GM12878 (cell line): ENCODE data around the gene MOK. TPM values are rescaled to one million over a fixed set of nuclear protein-coding genes. Genes with fewer than 3 reads are reported as not detected.

Experiments
- ATAC-seq: fragments of 200-7000 bp; cut with Tn5 transposase; 3 replicates; pipeline ENCODE4 v1.9.1; 2020; ENCODE audit warnings: mild to moderate bottlenecking, moderate library complexity
- BruUV-seq: library from RNA; stranded (reverse); fragments of 400-500 nt; replicated peaks from 2 replicates; lab custom pipeline; 2021; lab: Mats Ljungman, UMichigan
- CTCF ChIA-PET: fragments of 300-600 bp; sonication (Branson Sonifier 250); formaldehyde crosslinking; extraction: SDS; loops from one replicate; lab custom pipeline; 2021; ENCODE audit warnings: inconsistent platforms; lab: Yijun Ruan, JAX
- POLR2A ChIA-PET: fragments of 350-600 bp; formaldehyde crosslinking; extraction: SDS; loops from one replicate; lab custom pipeline; 2021; ENCODE audit warnings: inconsistent platforms; lab: Charles Lee
- RAD21 ChIA-PET: fragments of 300-600 bp; sonication (Branson Sonifier 250); formaldehyde crosslinking; loops from one replicate; lab custom pipeline; 2023; ENCODE audit warnings: antibody characterized with exemption; ENCODE audit not compliant: unreplicated experiment; lab: Charles Lee
- SMC1A ChIA-PET: fragments of 300-600 bp; sonication (Branson Sonifier 250); formaldehyde crosslinking; loops from one replicate; lab custom pipeline; 2023; ENCODE audit not compliant: unreplicated experiment, uncharacterized antibody; lab: Charles Lee
- DNase-seq: peaks from one replicate; pipeline ENCODE4 v3.0.0-alpha.2; 2011; ENCODE audit warnings: low read depth, low spot score
- FAIRE-seq: peaks from 3 replicates; lab custom pipeline; 2011; peaks lifted over from hg19 to GRCh38; lab: Jason Lieb, UNC
- H2AFZ ChIP-seq: 2 replicates; pipeline ENCODE4 v1.6.0; 2011; ENCODE audit warnings: low read depth, low read length, control low read depth; ENCODE audit not compliant: control insufficient read depth
- H3K27ac ChIP-seq: 2 replicates; pipeline ENCODE4 v1.5.1; 2011; ENCODE audit warnings: control low read depth; ENCODE audit not compliant: control insufficient read depth, insufficient read depth
- H3K27me3 ChIP-seq, 2 experiments: replicated peaks in 1 of 2; 2 replicates each; pipeline versions ENCODE4 v1.6.0 to v1.6.1; 2011; ENCODE audit warnings: low read length in 1 of 2; ENCODE audit not compliant: control insufficient read depth in 2 of 2, insufficient read depth in 2 of 2
- H3K36me3 ChIP-seq, 2 experiments: 2 replicates each; pipeline ENCODE4 v1.5.1; 2011; ENCODE audit warnings: low read length in 1 of 2; ENCODE audit not compliant: control insufficient read depth in 2 of 2, insufficient read depth in 2 of 2
- H3K4me1 ChIP-seq: 2 replicates; pipeline ENCODE4 v1.6.1; 2011; ENCODE audit warnings: mild to moderate bottlenecking, low read length, moderate library complexity, mixed read lengths; ENCODE audit not compliant: control insufficient read depth, insufficient read depth
- H3K4me2 ChIP-seq: 2 replicates; pipeline ENCODE4 v1.6.0; 2011; ENCODE audit warnings: control low read depth; ENCODE audit not compliant: control insufficient read depth, insufficient read depth
- H3K4me3 ChIP-seq: fragments of 200-600 bp; sonication (generic); 2 replicates; pipeline ENCODE4 v1.5.1; 2016
- H3K79me2 ChIP-seq: 2 replicates; pipeline ENCODE4 v1.6.0; 2011; ENCODE audit warnings: low read length; ENCODE audit not compliant: control insufficient read depth, insufficient read depth
- H3K9ac ChIP-seq: 2 replicates; pipeline ENCODE4 v1.8.0; 2011; ENCODE audit warnings: low read length, control low read depth, mixed read lengths; ENCODE audit not compliant: control insufficient read depth, insufficient read depth
- H3K9me3 ChIP-seq: replicated peaks from 3 replicates; pipeline ENCODE4 v1.5.1; 2011; ENCODE audit warnings: mild to moderate bottlenecking, low read length; ENCODE audit not compliant: control insufficient read depth, insufficient read depth
- H4K20me1 ChIP-seq: 2 replicates; pipeline ENCODE4 v1.6.0; 2011; ENCODE audit not compliant: control insufficient read depth, insufficient read depth
- CBX3 ChIP-seq: fragments of 200-600 bp; sonication (generic); IDR thresholded peaks from 2 replicates; pipeline ENCODE4 v1.6.1; 2016; ENCODE audit warnings: low read depth, borderline replicate concordance
- CBX5 ChIP-seq: sonication (generic); IDR thresholded peaks from 2 replicates; pipeline ENCODE4 v1.6.1; 2016; ENCODE audit warnings: low read depth, moderate library complexity, mild to moderate bottlenecking, inconsistent platforms
- CREB1 ChIP-seq: IDR thresholded peaks from 2 replicates; pipeline ENCODE4 v1.6.1; 2012; ENCODE audit warnings: low read depth, mild to moderate bottlenecking, inconsistent platforms
- FOS ChIP-seq: IDR thresholded peaks from 3 replicates; pipeline ENCODE4 v1.6.1; 2011; ENCODE audit warnings: borderline replicate concordance; ENCODE audit not compliant: insufficient read length; ENCODE audit errors: extremely low read depth
- GABPA ChIP-seq: IDR thresholded peaks from 2 replicates; pipeline ENCODE4 v1.6.1; 2014; ENCODE audit warnings: antibody characterized with exemption, low read depth, mild to moderate bottlenecking, inconsistent platforms
- HDGF ChIP-seq: fragments of 450-650 bp; IDR thresholded peaks from 2 replicates; pipeline ENCODE4 v1.6.1; 2016; ENCODE audit warnings: antibody characterized with exemption
- MYB ChIP-seq: fragments of 150-350 bp; IDR thresholded peaks from 2 replicates; pipeline ENCODE4 v1.6.1; 2014; ENCODE audit warnings: mild to moderate bottlenecking, low read depth, low read length, borderline replicate concordance
- PAX5 ChIP-seq: IDR thresholded peaks from 2 replicates; pipeline ENCODE4 v1.6.1; 2011; ENCODE audit warnings: low read depth, low read length, borderline replicate concordance
- SMAD5 ChIP-seq: IDR thresholded peaks from 2 replicates; pipeline ENCODE4 v1.6.1; 2016; ENCODE audit warnings: antibody characterized with exemption, low read depth
- YBX1 ChIP-seq: fragments of 450-650 bp; IDR thresholded peaks from 2 replicates; pipeline ENCODE4 v1.6.1; 2016; ENCODE audit warnings: antibody characterized with exemption
- ZZZ3 ChIP-seq: IDR thresholded peaks from 2 replicates; pipeline ENCODE4 v1.6.1; 2011; ENCODE audit warnings: low read depth; ENCODE audit not compliant: control insufficient read depth, insufficient read length
- WGBS: methylation state at CpG from one replicate; pipeline ENCODE4 v1.1.6; 2016; ENCODE audit warnings: low lambda C conversion rate; ENCODE audit not compliant: insufficient replicate concordance, insufficient coverage; ENCODE audit errors: missing lambda C conversion rate; 5-methylcytosine and 5-hydroxymethylcytosine counted together
- in situ Hi-C: fragments of 300-500 bp; cut with MboI; formaldehyde crosslinking; loops from 9 replicates; pipeline ENCODE4 v1.14.3; 2018; ENCODE audit warnings: mixed read lengths
- intact Hi-C: fragments of 100-400 bp; cut with micrococcal nuclease; formaldehyde crosslinking; loops from one replicate; pipeline ENCODE4 v1.14.2; 2022; ENCODE audit not compliant: unreplicated experiment
- polyA plus RNA-seq, 11 experiments: library from polyadenylated mRNA; depleted of rRNA in 4 of 11; unstranded in 6 of 11; stranded (reverse) in 5 of 11; fragments of >200 nt; fragmentation: Nextera tagmentation in 4 of 11; fragmentation: Illumina TruSeq in 1 of 11; extraction: Ambion mirVana in 4 of 11; extraction: Trizol in 1 of 11; gene quantifications; 1 replicate in 1 of 11; 2 replicates in 10 of 11; pipeline versions ENCODE4 v1.2.1 to v1.2.3, GENCODE V29; 2011 to 2016; ENCODE audit warnings: inconsistent platforms in 2 of 11, missing spikeins in 2 of 11, low read depth in 1 of 11
- total RNA-seq, 4 experiments: library from RNA; depleted of rRNA in 3 of 4; stranded (reverse); fragments of >200 nt in 3 of 4; fragmentation: Illumina TruSeq in 1 of 4; extraction: Trizol in 1 of 4; gene quantifications; 2 replicates each; pipeline versions ENCODE4 v1.2.1 to v1.2.3, GENCODE V29; 2013 to 2021
- TF ChIP-seq, protein P1 (sequence below): fragments of 450-650 bp; formaldehyde crosslinking; IDR thresholded peaks from 2 replicates; pipeline ENCODE4 v1.4.0; 2020; ENCODE audit warnings: mild to moderate bottlenecking, moderate library complexity
- TF ChIP-seq, protein P2 (sequence below): fragments of 450-650 bp; IDR thresholded peaks from 2 replicates; pipeline ENCODE4 v1.6.1; 2016; ENCODE audit warnings: mild to moderate bottlenecking
- TF ChIP-seq, protein P3 (sequence below): fragments of 450-650 bp; formaldehyde crosslinking; IDR thresholded peaks from 2 replicates; pipeline ENCODE4 v1.5.0; 2022; ENCODE audit warnings: mild to moderate bottlenecking, missing genetic modification characterization

Gene MOK
- total and polyA plus RNA-seq, 10 of the 15 experiments (the other 5 are each of a cell fraction or from before 2014, with no cell fraction given) = 0.10 to 3.0 (median 1.4) TPM

DNA sequence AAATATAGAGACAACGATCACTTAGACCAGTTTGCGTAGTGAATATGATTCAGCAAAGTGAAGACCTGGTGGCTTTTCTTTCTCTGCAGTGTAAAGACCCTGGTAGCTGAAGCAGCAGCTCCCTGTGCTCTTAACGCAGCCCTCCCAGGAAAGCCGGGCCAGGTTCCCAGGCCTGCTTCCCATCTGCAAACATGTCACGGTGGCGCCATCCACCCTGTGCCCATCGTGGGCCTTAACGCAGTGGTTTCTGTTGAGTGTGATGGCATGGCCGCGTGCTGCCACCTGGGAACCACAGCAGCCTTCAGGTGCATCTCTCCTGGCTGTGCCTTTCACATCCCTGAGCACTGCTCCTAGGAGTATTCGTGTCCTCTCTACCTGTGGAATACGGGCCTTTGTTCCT, 93.7 kb downstream of the MOK start:
- Histone ChIP-seq H3K9me3 (no peaks in the 10 kb centered on the region), H2AFZ (no peak overlapping the region), H3K27me3 (no peaks in the 10 kb centered on the region), H3K4me2 (no peak overlapping the region), H3K27ac (no peak overlapping the region), H3K36me3 (peaks cover 10 to 12% of the 10 kb centered on the region in 2 experiments; a peak in 3 of 4 replicates), H3K9ac (no peak overlapping the region), H3K4me1 (no peaks in the 10 kb centered on the region), H4K20me1 (no peaks in the 10 kb centered on the region), H3K4me3 (no peak overlapping the region), H3K79me2 (no peaks in the 10 kb centered on the region)
- in situ Hi-C loops (no loop called here), intact Hi-C loops (no loop called here)
- CTCF ChIA-PET = interaction anchor here (0.8 kb wide), 1 partner anchor 441 kb away, joined by 3 read pairs; no protein-coding TSS in a partner anchor
- BruUV-seq = no TSS peak
- SMC1A ChIA-PET = no interaction called here
- FAIRE-seq (no peak), DNase-seq (no peak), ATAC-seq (no peak)
- 98% methylated on average over 12 of the region's 12 CpGs for WGBS
- RAD21 ChIA-PET = no interaction called here
- POLR2A ChIA-PET = no interaction called here
- TF ChIP-seq, protein P1, sequence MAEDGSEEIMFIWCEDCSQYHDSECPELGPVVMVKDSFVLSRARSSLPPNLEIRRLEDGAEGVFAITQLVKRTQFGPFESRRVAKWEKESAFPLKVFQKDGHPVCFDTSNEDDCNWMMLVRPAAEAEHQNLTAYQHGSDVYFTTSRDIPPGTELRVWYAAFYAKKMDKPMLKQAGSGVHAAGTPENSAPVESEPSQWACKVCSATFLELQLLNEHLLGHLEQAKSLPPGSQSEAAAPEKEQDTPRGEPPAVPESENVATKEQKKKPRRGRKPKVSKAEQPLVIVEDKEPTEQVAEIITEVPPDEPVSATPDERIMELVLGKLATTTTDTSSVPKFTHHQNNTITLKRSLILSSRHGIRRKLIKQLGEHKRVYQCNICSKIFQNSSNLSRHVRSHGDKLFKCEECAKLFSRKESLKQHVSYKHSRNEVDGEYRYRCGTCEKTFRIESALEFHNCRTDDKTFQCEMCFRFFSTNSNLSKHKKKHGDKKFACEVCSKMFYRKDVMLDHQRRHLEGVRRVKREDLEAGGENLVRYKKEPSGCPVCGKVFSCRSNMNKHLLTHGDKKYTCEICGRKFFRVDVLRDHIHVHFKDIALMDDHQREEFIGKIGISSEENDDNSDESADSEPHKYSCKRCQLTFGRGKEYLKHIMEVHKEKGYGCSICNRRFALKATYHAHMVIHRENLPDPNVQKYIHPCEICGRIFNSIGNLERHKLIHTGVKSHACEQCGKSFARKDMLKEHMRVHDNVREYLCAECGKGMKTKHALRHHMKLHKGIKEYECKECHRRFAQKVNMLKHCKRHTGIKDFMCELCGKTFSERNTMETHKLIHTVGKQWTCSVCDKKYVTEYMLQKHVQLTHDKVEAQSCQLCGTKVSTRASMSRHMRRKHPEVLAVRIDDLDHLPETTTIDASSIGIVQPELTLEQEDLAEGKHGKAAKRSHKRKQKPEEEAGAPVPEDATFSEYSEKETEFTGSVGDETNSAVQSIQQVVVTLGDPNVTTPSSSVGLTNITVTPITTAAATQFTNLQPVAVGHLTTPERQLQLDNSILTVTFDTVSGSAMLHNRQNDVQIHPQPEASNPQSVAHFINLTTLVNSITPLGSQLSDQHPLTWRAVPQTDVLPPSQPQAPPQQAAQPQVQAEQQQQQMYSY = no peak
- TF ChIP-seq CREB1 (no peak), CBX5 (no peak), SMAD5 (no peak), PAX5 (no peak), ZZZ3 (no peak), CBX3 (no peak), YBX1 (no peak), GABPA (no peak), MYB (no peak), HDGF (no peak), FOS (no peak)
- TF ChIP-seq, protein P2, sequence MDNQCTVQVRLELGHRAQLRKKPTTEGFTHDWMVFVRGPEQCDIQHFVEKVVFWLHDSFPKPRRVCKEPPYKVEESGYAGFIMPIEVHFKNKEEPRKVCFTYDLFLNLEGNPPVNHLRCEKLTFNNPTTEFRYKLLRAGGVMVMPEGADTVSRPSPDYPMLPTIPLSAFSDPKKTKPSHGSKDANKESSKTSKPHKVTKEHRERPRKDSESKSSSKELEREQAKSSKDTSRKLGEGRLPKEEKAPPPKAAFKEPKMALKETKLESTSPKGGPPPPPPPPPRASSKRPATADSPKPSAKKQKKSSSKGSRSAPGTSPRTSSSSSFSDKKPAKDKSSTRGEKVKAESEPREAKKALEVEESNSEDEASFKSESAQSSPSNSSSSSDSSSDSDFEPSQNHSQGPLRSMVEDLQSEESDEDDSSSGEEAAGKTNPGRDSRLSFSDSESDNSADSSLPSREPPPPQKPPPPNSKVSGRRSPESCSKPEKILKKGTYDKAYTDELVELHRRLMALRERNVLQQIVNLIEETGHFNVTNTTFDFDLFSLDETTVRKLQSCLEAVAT = no peak
- TF ChIP-seq, protein P3, sequence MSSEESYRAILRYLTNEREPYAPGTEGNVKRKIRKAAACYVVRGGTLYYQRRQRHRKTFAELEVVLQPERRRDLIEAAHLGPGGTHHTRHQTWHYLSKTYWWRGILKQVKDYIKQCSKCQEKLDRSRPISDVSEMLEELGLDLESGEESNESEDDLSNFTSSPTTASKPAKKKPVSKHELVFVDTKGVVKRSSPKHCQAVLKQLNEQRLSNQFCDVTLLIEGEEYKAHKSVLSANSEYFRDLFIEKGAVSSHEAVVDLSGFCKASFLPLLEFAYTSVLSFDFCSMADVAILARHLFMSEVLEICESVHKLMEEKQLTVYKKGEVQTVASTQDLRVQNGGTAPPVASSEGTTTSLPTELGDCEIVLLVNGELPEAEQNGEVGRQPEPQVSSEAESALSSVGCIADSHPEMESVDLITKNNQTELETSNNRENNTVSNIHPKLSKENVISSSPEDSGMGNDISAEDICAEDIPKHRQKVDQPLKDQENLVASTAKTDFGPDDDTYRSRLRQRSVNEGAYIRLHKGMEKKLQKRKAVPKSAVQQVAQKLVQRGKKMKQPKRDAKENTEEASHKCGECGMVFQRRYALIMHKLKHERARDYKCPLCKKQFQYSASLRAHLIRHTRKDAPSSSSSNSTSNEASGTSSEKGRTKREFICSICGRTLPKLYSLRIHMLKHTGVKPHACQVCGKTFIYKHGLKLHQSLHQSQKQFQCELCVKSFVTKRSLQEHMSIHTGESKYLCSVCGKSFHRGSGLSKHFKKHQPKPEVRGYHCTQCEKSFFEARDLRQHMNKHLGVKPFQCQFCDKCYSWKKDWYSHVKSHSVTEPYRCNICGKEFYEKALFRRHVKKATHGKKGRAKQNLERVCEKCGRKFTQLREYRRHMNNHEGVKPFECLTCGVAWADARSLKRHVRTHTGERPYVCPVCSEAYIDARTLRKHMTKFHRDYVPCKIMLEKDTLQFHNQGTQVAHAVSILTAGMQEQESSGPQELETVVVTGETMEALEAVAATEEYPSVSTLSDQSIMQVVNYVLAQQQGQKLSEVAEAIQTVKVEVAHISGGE = no peak
